ENCODE data around the gene TP63.

Gene TP63

DNA sequence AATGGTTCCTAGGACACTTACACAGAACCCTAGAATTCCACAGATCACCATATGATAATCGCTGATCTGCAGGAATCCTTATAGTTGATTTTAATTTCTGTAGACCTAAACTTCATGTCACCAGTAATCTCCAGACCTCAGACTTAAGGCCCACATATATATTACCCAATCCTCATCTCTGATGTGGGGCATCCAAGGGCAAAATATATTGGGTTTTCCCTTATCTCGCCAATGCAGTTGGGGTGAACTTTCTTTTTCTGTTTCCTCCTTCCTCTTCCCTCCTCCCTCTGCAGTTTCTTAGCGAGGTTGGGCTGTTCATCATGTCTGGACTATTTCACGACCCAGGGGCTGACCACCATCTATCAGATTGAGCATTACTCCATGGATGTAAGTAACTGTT, 259.3 kb downstream of the TP63 start:
- no peak for DNase-seq

DNA sequence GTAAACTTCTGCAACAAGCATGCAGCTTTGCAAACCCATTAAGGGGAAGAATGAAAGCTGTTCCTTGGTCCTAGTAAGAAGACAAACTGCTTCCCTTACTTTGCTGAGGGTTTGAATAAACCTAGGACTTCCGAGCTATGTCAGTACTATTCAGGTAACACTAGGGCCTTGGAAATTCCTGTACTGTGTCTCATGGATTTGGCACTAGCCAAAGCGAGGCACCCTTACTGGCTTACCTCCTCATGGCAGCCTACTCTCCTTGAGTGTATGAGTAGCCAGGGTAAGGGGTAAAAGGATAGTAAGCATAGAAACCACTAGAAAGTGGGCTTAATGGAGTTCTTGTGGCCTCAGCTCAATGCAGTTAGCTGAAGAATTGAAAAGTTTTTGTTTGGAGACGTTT, 265.3 kb downstream of the TP63 start:
- no peak for DNase-seq

DNA sequence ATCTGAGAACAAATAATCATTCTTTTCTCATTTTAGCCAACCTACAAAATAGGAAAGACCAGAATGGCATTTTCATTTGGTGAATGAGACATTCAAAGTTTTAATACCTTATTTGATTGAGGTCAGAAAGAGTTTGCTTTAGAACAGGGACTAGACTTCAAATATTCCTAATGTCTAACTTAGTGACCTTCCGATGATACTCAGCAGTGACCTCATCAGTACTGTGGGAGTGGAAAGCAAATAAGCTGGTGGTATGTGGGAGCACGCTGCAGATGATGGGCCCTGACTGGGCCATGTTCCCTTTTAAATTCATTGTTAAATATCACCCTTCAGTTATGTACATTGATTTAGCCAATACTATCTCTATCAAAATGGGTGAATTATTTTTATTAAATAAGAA, 266.2 kb downstream of the TP63 start:
- DNase-seq, result no peak

DNA sequence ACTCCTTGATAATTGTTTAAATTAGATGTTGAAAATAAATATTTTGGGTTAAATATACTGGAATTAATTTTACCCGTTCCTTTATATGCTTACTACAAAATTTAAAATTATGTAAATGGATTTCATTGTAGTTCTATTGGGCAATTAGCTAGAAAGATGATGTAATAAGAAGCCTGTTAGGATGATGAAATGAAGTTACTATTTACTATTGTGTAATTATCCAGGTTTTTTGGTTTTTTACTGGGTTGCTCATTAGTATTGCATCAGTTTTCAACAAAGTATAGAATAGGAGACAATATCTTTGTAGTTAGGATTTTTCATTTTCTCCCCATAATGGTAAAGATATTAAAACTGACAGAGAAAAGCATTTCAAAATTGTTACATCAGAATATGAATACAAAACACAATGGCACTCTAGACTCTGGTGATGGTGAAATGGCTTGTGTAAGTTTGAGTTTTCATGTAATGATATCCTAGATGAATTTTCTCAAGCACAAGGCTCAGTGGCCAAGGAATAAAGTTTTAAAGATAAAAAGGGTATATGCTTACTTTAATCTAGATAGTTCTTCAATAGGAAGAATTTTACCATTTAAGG, 267.5 kb downstream of the TP63 start:
- DNase-seq, result no peak

DNA sequence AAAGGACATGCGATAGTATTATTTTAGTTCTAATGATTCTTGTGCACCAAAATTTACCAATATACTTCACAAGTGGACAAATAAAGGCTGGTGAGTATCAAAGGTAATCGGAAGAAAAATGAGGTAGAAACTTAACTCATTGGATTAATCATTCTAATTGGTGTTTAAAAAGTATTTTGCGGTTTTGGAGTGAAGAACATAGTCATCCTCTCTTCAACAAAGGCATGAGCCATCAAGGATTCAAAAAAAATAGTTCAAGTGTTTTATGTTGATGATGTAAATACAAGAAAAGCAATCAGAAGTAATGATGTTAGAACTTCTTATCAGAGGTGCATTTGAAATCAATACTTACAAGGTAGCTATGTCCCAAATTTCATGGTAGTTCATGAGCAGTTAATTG, 268.0 kb downstream of the TP63 start:
- no peak for DNase-seq

DNA sequence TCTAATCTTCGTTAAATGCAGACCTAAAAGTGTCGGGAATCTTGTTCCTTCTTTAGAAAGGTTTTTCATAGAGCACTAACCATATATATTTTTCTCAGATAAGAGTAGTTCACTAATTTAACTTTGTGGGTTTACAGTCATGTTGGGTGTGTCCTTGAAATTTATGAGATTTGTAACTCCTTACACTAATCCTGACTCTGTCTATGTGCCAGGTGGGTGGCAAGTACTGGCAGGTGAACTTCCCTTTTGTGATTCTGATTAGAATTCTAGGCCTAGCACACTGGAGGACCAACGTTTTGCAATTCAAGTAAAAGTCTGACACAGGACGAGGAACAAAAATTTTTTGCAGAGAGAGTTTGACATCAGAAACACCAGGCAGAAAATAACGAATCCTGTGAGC, 269.4 kb downstream of the TP63 start:
- DNase-seq, result no peak

DNA sequence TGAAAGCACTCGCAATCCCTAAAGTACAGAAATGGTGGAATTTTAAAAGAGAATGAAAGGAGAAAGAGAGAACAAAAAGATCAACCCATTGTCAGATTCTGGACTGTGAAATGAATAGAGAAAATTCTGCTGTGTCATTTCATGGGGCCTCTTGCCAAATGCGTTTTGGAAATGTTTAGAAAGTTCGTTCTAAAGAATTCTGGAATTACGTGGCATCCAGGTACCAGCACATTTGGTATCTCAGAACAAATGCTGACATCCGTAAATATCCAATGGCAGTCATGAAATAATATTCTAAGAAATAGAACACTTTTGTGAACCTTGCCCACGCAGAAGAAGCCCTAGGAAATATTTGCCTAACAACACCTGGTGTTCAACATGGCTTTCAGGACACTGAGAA, 270.3 kb downstream of the TP63 start:
- DNase-seq, result no peak

DNA sequence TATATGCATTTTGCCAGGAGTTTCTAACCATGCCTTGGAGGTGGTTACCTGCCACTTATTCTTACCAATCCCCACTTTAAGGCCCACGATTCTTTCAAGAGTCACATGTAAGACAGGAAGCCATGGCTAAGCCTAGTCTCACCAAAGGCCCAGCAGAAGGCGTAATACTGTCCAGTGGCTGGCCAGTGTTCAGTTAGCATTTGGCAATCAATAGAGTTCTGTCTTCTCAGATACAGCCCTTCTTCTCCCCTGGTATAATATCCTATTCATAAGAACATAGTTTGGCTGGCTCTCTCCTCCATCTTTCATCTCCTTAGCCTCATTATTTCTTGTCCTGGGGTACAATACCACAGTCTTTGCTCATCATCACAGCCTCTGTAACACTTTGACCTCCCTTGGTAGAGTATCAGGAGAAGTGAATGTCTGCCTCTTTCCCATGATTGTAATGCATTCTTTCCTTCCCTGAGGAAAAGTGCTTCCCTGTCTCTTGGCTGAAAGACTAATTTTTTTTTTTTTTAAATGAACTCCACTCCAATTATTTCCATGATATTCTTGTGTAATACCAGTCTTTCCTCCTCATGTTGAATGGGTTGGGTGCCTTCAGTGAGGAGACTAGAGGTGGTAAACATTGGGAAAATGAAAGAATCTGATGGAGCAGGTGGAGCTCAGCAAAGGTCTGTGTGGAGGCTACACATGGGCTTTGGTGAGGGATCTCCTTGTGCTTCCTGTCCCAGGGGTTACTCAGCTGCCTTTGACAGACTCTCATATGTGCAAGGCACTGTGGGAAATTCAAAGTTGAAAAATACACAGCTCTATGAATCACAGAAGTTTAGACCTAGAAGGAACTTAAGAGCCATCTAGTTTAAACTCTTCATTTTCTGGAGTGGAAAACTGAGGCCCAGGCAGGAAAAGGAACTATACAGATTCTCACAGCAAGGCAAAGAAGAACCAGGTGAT, 271.3 kb downstream of the TP63 start:
- no peak for DNase-seq

DNA sequence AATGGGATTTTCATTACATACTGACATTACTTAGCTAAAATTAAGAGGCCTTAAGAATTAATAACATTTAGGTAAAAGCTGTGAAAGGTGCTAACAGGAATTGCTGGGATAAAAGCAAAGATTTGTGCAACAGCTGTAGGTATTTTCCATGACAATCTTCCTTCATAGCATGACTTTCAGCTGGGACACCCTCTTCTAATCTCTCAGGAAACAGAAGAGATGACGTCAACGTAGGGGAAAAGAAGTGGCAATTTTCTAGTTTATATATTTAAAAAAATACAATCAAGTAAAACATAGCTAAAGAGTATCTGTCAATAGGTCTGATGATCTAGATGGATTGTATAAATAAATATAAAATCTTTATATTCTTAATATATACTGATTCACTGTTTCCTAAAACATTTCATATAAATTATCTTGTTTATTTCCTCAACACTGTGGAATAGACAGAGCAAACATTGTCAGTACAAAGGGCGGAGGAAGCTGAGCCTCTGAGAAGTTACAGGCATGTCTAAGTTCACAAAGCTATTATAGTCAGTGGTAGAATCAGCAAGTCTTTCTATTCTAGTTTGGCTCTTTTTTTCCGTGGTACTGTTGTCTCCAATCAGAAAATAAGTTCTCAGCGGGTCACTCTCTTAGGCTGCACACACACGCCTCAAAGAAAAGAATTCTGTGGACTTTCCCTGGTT, 272.5 kb downstream of the TP63 start:
- DNase-seq, result no peak

DNA sequence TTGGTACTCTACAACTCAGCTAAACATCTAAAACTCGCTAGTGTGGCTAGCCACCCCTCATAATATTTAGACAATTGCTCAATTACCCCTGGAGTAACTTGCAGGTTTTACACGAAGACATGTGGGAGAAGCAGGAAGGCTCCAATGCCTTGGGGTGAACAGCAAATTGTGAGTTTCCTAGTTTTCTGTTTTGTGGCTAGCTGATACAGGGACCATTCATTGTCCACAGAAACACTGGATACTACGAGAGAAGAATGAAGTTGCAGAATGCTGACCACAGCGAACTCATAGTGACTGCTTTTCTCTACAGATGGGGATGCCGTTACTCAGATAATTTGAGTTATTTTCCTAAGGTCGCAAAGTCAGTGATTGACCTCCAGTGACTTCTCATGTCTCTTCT, 276.6 kb downstream of the TP63 start:
- DNase-seq, result no peak

DNA sequence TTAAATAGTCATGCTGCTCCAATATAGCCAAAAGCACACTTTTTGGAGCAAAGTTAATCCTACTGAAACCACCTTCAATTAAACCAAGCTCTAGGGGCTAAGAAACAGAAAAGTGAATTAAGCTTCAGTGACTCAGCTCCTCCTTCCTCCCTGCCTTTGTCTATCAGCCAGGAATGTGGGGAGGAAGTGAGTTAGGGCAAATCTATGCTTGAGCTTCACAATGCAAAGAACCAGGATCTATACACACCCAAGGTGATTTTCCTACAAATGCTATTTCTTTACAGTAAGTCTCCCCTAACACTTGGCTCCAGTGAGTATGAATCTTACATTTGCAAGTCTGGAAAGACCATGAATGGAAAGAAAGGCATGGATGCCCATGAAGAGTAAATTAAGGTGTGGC, 277.5 kb downstream of the TP63 start:
- no peak for DNase-seq

DNA sequence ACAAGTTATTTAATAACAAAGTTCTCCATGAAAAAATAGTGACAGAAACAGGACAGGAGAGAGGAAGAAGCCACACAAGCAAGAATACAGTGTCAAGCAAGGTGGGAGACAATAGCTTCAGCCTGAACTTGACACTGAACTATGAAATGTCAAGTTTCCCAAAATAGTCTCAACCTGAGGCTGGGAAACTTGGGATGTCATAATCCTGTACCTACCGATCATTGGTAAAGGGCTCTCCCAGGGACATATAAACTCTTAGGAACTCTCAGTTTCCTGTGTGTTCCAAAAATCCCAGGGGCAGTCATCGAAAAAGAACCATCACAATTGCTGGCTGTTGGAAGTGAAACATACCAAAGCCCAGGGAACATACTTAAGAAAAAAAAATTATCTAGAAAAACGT, 277.9 kb downstream of the TP63 start:
- DNase-seq, result no peak

DNA sequence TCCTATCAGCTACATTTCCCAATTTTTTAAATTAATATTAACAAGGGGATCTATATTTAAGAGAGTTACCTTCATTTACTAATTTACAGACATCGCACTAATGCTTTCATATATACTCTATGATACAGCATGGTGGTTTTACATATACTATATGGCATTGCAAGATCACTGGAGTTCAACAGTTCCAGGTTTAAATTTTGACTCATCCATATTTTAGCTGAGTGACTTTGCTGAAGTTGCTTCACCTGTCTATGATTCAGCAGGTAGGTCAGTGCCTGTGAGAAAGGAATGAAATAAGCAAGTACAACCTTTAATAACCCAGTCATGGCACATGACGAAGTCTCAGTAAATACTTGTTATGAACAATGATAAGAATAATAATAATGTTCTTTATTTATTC, 278.4 kb downstream of the TP63 start:
- DNase-seq, result no peak

DNA sequence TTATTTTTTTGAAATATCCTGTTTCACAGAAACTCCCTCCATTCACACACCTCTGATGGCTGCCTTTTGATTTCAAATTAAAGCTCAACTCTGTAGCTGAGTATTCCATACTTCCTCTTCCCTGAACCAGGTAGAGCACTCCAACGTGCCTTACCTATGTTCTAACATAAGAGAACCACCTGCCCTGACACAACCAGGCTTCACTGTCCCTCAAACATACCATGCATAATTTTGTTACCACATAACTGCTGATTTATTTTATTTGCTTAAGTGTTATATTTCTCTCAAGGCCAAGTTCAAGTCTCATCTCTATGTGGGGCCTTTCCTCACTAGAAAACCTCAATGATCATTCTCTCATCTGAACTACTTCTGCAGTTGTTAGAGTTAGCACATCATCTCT, 279.8 kb downstream of the TP63 start:
- DNase-seq, result no peak

DNA sequence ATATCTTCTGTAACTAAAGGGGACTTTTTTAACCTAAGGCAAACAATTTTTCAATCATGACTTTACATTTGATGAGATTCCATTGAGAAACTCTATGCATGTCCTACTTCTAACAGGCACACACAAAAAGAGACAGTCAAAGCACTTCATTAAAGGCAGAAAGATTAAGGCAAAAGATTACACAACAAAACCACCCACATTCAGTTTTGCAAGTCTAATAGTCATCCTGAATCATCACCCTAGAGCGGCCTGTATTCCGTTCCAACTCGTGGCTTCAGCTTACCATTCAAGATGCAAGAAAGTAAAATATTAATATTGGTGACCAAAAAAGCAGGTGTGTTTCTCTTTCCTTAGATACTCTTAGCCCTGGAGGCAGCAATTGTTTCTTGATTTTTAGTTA, 283.6 kb downstream of the TP63 start:
- DNase-seq, result no peak

DNA sequence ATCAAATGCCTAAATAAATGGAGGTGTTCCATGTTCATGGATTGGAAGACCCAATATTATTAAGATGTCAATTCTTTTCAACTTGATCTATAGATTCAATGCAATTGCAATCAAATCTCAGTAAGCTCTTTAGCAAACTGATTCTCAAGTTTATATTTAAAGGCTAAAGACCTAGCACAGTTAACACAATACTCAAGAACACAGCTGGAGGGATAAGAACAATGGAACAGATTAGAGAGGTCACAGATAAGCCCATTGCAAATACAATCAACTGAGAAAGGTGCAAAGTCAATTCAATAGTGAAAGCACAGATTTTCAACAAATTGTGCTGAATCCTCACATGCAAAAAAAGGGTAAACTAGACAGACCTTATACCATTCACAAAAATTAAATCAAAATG, 290.6 kb downstream of the TP63 start:
- no peak for DNase-seq

DNA sequence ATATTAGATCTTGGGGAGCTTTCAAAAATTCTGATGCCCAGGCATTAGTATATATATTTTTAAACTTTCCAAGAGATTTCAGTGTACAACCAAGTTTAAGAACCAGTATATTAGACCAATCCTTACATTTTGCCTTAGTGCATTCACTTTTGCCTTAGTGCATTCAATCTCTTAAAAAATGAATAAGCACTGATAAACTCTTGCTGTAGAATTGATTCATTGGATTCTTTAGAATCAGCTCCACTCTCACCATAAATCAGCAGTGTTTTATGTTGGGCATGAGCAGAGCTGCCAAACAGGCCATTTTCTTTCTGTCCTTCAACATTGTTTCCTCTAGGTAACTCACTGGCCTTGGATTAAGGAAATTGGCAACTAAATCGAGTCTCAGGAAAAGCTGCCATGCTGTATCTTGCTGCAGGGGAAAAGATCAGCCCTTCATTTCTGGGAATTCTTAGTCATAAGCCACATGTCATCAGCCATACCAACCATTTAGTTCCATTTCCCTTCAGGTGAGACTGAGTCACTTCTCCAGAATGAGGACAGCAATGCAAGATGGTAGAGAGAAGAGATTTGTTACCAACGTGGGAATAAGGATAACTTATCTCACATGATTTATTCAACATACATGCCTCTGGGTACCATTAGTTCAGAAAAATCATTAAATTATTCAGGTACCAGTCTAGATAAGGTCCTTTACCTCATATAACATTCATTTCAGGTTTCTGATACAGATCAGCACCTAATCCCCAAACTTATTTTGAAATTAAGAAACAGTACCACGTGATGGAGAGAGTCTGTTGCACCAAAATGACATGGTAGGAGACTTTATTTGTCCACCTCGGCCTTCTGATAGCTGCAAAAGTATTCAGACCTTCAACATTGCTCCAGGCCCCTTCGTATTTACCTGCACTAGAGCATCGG, 297.0 kb downstream of the TP63 start:
- DNase-seq, result no peak

DNA sequence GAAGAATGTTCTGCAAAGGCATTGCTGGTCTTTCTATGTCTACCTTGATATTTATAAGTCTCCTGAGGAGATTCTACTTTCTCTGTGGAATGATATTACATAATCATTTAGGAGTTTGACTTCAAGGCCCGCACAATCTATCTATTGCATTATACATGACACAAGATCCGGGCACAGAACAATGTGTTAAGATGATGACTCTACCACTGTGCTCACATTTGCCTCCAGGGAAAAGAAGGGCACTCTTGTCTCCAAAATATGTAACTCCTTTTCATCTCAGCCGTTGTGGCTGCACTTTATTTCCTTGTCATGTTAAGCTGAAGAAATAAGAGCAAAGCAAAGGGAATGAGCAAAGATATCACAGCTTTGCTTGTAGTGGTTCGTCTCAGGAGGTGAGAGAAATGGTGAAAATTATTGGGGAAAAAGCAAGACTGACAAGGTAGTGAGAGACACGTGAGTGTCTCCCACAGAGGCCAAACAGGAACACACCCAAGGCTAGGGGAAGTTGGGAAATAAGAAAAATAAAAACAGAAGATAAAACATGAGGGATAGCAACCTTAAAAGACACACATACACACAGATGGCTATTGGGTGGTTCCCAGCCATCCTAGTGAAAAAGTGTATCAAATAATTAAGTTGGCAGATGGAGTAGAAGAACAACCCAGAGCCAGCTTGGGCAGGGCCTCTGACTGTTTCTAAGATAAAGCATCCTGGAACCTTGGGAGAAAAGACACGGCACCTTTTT, 305.2 kb downstream of the TP63 start:
- DNase-seq, result no peak

DNA sequence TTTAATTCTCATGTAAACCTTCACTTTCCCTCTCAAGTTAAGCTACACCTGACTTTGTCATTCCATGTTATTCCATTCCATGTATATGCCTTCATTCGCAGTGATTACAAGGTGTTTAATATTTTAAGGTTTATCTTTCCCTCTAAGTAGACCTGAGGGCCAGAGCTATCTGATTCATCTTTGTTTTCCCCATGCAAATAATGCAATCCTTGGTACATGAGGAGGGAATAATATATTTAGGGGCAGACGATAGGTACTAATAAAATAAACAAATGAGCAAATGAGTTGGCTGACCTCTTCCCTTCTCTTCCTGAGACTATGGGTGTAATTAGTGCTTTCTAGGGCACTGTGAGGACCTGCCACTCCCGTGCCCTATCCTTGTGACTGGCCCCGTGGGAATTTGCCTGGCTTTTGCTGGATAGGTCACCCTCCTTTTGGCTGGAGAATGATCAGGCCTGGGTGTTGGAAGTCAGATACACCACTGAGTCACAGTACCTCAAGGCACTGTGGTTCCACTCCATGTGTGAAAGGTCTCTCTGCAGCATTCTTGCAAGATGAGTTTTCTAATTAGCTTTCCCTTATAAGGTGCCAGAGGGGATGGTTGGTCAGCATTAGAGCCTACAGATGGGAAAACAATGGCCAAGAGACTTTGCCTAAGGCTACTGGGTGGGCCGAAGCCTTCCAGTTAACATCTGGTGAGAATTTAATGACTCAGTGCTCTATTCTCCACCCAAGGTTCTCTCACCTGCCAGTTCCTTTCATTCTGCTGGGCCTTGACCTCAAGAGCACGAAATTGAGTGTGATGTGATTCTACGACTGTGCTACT, 306.3 kb downstream of the TP63 start:
- DNase-seq, result no peak

DNA sequence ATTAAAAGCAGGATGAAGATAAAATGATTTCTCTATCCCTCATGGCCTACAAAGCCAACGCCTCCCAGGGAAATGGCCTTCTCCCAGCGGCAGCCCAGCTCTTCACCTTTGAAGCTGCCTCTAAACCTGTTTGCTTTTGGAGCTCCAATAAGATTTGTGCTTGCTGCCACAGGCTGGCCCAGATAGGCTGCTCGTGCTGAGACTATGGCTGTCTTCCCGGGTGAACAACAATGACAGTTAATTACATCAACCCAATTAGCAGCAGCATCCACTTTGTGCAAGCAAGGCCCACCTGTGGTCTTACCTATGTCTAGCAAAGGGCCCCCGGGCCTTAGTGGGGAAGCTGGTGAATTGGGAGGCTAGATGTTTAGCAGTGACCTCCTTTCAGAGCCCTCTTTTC, 309.9 kb downstream of the TP63 start:
- no peak for DNase-seq

DNA sequence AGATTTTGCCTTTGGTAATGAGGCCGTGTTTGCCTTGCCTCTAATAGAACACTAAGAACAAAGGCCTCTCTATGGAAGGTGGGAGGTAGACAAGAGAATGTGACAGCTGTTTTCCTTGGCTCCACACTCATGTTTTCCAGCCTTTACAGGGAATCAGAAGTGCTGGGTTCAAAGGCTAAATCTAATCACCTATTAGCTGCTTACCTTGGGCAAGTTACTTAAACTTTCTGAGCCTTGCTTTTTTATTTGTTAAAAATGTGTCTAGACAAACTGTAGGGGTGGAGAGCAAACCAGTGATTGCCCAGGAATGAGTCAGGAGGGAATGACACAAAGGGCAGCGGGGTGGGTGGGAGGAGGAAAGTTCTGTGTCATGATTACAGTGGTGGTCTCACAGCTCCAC, 310.5 kb downstream of the TP63 start:
- DNase-seq, result no peak
